Breast epithelium (tissue), 3 donors: ENCODE measurements around the gene CTCF.

Experiments used
- CTCF ChIP-seq, 3 donors: fragments of 450-650 bp; IDR thresholded peaks; one replicate each; pipeline ENCODE4 v1.5.1; 2016 to 2017; ENCODE audit warnings: antibody characterized with exemption in 3 of 3, mild to moderate bottlenecking in 3 of 3, moderate library complexity in 3 of 3
- POLR2A ChIP-seq: fragments of 450-650 bp; IDR thresholded peaks from one replicate; pipeline ENCODE4 v1.6.1; 2016; ENCODE audit warnings: antibody characterized with exemption, mild to moderate bottlenecking, moderate library complexity

GRCh38 chr16:67561501-67561823 is 864 bp upstream of the CTCF start:
- TF ChIP-seq CTCF (IDR thresholded peaks at IDR 0.05) (no peak), POLR2A (no peak)
